GM12865 (cell line): Measurements from ENCODE around the gene MAST2.
"Not testable (repeated sequence)": the region's sequence is repeated elsewhere in the genome, so short reads cannot be mapped to it uniquely, and the experiment has no call there.

ENCODE experiments used
- DNase-seq: peaks from one replicate; pipeline ENCODE4 v3.0.0; 2010; ENCODE audit warnings: low read depth
- H3K4me3 ChIP-seq: 2 replicates; pipeline ENCODE4 v1.5.1; 2011; ENCODE audit warnings: mild to moderate bottlenecking, low read depth, low read length, control low read depth
- TF ChIP-seq, protein P1 (sequence below): IDR thresholded peaks from 2 replicates; pipeline ENCODE4 v1.5.1; 2011; ENCODE audit warnings: low read length, control low read depth, low read depth, inconsistent platforms; ENCODE audit not compliant: insufficient read depth; ENCODE audit errors: missing control alignments

The MAST2 gene

DNA sequence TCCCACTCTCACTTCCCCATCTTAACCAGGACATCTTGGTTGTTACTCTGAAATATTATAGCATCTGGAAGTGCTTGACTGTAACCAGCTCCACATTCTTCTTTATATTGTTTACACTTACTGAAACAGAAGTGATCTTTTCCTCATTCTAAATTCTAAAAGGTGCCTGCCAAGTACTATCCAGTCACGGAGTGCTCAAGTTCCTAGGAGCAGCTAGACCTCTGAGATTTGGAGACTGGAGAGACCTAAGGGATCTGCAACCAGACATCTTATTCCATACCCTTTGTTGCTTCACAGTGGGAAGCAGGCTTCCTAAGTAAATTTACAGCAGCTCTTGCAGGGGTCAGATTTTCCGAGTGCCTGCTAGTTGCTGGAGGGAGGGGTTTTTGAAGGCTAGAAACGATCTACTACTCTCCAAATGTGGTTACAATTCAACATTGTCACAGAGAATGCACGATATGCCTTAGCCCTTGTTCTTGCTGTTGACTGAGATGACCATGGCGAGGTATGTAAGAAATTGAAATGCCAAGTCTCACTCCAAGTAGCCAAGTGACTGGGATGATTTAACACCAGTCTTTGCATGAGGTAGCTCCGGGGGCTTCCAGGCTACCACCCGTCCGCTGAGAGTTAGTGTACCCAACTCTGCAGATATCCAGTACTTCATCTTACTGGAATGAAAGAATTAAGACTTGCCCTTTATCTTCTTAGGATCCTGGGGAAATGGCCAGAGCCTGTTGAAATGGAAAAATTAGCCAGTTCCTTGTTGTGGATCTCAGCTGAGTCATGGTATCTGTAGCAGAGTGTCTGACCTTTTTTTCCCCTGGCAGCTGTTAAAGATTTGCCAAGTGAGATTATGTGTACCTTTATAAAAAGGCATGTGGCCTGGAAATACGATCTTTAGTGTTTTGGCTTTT lies 150.8 kb downstream of the MAST2 start:
- no peak for DNase-seq
- no peak overlapping the region for H3K4me3 ChIP-seq

DNA sequence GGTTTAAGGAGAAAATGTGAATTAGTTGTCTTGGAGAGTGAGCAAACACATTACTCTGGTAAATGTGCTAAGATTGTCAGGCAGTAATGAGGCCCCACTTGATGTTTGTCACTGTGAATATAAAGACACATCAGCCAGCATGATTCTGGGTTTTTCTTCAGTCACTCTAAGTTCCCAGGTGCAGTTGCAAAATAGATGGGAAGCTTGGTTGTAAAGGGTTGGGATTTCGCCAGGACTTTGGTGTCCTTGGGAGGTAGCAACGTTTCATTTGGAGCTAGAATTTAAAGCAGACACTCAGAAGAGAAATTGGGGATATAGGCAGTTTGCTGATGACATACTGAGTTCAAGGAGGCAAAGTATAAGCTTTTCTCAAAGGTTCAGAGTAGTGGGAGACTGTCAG lies 154.3 kb downstream of the MAST2 start:
- TF ChIP-seq, protein P1, sequence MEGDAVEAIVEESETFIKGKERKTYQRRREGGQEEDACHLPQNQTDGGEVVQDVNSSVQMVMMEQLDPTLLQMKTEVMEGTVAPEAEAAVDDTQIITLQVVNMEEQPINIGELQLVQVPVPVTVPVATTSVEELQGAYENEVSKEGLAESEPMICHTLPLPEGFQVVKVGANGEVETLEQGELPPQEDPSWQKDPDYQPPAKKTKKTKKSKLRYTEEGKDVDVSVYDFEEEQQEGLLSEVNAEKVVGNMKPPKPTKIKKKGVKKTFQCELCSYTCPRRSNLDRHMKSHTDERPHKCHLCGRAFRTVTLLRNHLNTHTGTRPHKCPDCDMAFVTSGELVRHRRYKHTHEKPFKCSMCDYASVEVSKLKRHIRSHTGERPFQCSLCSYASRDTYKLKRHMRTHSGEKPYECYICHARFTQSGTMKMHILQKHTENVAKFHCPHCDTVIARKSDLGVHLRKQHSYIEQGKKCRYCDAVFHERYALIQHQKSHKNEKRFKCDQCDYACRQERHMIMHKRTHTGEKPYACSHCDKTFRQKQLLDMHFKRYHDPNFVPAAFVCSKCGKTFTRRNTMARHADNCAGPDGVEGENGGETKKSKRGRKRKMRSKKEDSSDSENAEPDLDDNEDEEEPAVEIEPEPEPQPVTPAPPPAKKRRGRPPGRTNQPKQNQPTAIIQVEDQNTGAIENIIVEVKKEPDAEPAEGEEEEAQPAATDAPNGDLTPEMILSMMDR, result no peak
- no peak for DNase-seq
- no peak overlapping the region for H3K4me3 ChIP-seq

More for the DNA sequence above, 150.8 kb downstream of the MAST2 start:
- TF ChIP-seq, protein P1, result no peak

DNA sequence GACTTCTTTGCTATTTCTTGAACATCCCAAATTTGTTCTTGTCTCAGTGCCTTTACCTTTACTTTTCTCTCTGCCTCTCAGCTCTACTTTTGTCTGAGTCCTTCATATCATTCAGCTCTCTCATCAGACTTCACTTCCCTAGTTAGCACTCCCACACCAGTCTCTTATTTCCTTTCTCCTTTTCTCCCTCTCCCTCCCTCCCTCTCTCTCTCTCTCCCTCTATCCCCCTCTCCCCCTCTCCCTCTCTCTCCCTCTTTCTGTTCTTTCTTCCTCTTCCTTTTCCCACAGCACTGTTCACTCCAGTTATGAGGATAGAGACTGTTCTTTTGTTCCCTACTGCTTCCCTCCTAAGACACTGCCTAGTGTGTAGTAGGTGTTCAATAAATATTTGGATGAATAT lies 154.9 kb downstream of the MAST2 start:
- TF ChIP-seq, protein P1, result no peak
- DNase-seq, result no peak
- H3K4me3 ChIP-seq, result no peak overlapping the region

DNA sequence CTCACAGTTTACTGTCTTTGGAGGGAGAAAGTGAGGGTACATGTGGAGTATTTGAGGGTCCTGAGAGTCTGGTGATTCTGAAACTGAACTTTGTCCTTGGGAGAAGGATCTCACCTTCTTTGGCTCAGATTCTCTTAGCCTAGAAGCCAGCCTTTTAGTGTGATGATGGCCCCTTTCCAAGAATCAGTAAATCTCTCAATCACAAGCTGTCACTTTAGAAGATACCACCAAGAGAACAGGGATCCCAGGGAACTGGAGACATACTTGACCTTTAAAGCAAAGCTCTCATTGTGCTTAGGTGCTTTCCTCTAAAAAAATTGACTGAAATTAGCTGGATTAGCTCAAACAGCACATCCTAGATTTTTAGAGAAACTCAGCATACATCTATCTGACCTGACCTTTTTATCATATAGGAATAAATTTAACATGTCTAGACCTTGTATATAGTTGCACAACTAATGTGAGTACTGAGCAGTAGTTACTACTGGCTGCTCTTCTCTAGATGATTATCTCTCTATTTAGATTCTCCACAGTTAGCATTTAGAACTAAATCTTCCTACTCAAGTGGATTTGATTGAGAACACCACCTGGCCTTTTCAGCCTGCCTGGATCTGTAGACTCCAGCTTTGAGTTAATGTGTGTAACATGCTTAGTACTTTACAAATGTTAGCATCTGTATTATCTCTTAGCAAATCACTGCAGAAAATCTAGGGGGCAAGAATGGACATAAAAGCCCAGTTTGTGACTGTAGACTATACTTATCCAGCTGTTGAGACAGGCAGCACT lies 157.7 kb downstream of the MAST2 start:
- TF ChIP-seq, protein P1, result no peak

DNA sequence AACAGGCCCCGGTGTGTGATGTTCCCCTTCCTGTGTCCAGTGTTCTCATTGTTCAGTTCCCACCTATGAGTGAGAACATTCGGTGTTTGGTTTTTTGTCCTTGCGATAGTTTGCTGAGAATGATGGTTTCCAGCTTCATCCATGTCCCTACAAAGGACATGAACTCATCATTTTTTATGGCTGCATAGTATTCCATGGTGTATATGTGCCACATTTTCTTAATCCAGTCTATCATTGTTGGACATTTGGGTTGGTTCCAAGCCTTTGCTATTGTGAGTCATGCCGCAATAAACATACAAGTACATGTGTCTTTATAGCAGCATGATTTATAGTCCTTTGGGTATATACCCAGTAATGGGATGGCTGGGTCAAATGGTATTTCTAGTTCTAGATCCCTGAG lies 158.5 kb downstream of the MAST2 start:
- not testable (repeated sequence) for H3K4me3 ChIP-seq, DNase-seq

More for the DNA sequence above, 157.7 kb downstream of the MAST2 start:
- DNase-seq, result no peak
- H3K4me3 ChIP-seq, result no peak overlapping the region

DNA sequence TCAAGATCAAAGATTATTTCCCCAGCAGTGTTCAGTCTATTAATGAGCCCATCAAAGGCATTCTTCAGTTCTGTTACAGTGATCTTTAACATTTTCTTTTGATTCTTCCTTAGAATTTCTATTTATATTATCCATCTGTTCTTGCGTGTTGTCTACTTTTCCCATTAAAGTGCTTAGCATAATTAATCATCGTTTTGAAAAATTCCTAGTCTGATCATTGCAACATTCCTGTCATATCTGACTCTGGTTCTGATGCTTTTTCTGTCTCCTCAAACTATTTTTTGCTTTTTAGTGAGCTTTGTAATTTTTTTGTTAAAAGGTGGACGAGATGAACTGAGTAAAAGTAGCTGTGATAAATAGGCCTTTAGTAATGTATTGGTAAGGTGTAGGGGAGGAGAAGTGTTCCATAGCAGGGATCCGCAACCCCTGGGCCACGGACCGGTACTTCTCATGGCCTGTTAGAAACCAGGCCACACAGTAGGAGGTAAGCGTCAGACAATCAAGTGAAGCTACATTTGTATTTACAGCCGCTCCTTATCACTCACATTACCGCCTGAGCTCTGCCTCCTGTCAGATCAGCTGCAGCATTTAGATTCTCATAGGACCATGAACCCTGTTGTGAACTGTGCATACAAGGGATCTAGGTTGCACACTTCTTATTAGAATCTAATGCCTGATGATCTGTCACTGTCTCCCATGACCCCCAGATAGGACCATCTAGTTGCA lies 165.7 kb downstream of the MAST2 start:
- H3K4me3 ChIP-seq, result no peak overlapping the region
- DNase-seq, result no peak
- TF ChIP-seq, protein P1, result no peak

DNA sequence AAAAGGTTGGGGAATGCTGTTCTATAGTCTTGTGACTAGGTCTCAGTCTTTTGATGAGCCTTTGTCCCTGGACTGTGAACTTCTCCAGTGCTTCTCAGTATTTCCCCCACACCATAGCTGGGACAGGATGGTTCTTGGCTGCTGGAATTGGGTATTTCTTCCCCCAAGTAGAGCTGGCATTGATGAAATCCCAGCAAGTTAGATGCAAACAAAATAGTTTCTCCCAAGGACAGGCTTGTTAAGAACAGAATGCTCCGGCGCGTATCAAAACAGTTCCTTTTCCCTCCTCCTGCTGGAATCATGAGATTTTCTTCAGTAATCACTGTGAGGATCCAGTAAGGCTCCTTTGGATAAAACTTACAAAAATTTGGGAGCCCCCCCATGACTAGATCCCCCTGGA lies 166.5 kb downstream of the MAST2 start:
- no peak for DNase-seq
- H3K4me3 ChIP-seq, result no peak overlapping the region
- TF ChIP-seq, protein P1, result no peak
